GM13977 (cell line): Measurements from ENCODE around the gene SUN2.
A peak's percentile ranks its signal among the peaks of the same experiment; 100 is the strongest.

ENCODE experiments used
- DNase-seq: peaks from one replicate; pipeline ENCODE4 v3.0.0; 2012; ENCODE audit warnings: low spot score
- CTCF ChIP-seq: IDR thresholded peaks from 2 replicates; pipeline ENCODE4 v1.5.1; 2012; ENCODE audit warnings: mild to moderate bottlenecking, control low read depth; ENCODE audit not compliant: insufficient read depth; ENCODE audit errors: extremely low read depth, missing control alignments
- in situ Hi-C: fragments of 300-500 bp; cut with MboI; formaldehyde crosslinking; loops from one replicate; pipeline ENCODE4 v1.12.0; 2022; ENCODE audit warnings: low sequenced_read_pairs, low pct_unique_long_range_greater_than_20kb, mixed read lengths, inconsistent platforms; ENCODE audit not compliant: unreplicated experiment

Gene SUN2

DNA sequence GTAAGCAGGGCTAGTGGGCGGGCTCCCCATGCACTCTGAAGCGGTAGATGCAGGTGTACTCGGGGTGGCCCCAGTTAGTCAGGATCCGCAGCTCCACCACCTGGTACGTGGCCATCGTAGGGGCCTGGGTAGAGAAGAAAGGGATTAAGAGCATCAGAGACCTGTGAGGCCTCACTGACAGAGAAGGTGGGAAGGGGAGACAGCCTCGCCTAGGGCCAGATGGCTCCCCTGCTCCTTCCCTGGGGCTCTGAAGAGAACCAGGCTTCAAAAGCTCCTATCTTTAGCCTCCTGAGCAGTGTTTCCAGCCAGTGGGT, 19.6 kb downstream of the SUN2 start:
- no peak for DNase-seq
- in situ Hi-C loops, result no loop called here
- TF ChIP-seq CTCF, result no peak

- in situ Hi-C loops, result no loop called here
- no peak for TF ChIP-seq CTCF
- no peak for DNase-seq
Measured at GRCh38 chr22:38735465-38736256, 20.1 kb downstream of the SUN2 start.

DNA sequence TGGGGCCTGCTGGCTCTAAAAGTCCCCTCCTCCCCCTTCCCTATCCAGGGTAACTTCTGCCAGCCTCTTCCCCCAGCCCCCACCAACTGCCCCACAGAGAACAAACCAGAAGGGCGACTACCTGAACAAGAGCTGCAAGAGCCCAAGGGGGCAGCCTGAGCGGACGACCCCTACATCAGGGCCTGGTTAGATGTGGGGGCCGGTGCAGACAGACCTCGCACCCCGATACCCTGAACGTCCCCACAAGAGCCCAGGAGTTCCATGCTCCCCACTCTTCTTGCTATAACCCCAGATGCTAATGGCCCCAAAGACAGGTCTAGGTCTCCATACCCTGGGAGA, 20.7 kb downstream of the SUN2 start:
- no peak for DNase-seq
- TF ChIP-seq CTCF, result no peak
- in situ Hi-C loops, result no loop called here

DNA sequence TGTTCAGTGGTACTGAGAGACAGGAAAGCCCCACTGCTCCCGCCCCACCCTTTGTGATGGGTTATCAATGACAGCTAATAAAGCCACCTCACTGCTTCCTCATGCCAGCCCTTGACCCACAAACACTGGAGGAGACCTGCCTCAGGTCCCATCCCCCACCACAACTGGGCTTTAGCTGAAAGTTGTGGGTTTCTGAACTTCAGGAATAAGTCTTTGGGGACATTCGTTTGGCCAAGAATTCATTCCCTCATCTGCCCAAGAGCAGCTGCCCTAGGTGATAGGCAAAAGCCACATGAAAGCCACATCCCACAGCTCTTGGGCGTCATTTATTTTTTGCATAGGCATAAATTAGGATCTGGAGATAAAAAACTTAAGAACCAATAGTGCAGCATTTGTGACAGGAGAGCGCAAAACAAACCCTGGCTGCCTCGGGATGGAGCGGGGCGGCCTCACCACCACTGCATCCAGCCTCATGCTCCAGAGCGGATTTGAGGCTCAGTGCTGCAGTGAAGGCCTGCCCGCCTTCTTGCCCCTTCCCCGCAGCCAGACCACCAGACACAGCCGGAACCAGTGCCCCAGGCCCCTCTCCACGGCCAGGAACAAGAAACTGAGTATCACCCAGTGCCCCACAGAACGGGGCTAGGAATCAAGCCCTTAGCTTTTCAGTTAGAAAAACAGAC, 21.2 kb downstream of the SUN2 start:
- in situ Hi-C loops, result no loop called here
- no peak for TF ChIP-seq CTCF
- no peak for DNase-seq

GRCh38 chr22:38733724-38734381, 21.9 kb downstream of the SUN2 start:
- in situ Hi-C loops, result no loop called here
- no peak for TF ChIP-seq CTCF
- no peak for DNase-seq

DNA sequence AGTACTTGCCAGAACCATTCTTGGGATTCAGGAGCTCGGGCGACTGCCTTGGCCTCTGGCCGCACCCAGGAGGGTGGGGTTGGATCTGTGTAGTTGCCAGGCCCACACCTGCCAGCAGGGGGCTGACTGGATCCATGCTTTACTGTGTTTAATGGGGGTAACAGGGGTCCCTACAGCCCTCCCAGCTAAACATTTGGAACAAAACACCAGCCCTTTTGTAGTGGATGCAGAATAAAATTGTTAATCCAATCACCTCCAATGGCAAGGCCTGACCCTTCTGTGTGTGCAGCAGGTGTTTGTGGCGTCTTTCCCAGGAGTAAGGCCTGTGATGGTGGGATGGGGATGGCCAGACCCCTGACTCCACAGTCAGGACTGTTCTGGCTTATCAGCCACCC, 22.5 kb downstream of the SUN2 start:
- in situ Hi-C loops, result no loop called here
- peak; percentile 67 for DNase-seq
- TF ChIP-seq CTCF, result peak; percentile 77
